GM18507 (cell line): ENCODE measurements around the gene CEBPG.

Experiments
- DNase-seq: peaks from one replicate; pipeline ENCODE4 v3.0.0; 2011; ENCODE audit warnings: low read depth; ENCODE audit not compliant: insufficient read length; ENCODE audit errors: extremely low spot score
- FAIRE-seq: peaks from 2 replicates; lab custom pipeline; 2011; peaks lifted over from hg19 to GRCh38; lab: Jason Lieb, UNC

CEBPG gene

GRCh38 chr19:33377586-33378475 lies 4.3 kb downstream of the CEBPG start:
- no peak for FAIRE-seq
- no peak for DNase-seq

GRCh38 chr19:33379151-33379829 lies 5.8 kb downstream of the CEBPG start:
- FAIRE-seq, result no peak
- no peak for DNase-seq

- no peak for FAIRE-seq
- no peak for DNase-seq
Measured at GRCh38 chr19:33381101-33381500, 7.6 kb downstream of the CEBPG start.

GRCh38 chr19:33382006-33382405 lies 8.5 kb downstream of the CEBPG start:
- DNase-seq (no peak), FAIRE-seq (no peak)

GRCh38 chr19:33382982-33383381 lies 9.5 kb downstream of the CEBPG start:
- no peak for DNase-seq
- FAIRE-seq, result no peak

GRCh38 chr19:33383720-33384292 lies 10.3 kb downstream of the CEBPG start:
- FAIRE-seq (no peak), DNase-seq (no peak)

- no peak for DNase-seq
- no peak for FAIRE-seq
Measured at GRCh38 chr19:33384983-33385382, 11.5 kb downstream of the CEBPG start.

- FAIRE-seq, result no peak
- no peak for DNase-seq
Measured at GRCh38 chr19:33385956-33386355, 12.4 kb downstream of the CEBPG start.

GRCh38 chr19:33386361-33386858 lies 12.9 kb downstream of the CEBPG start:
- FAIRE-seq, result no peak
- DNase-seq, result no peak

- DNase-seq (no peak), FAIRE-seq (no peak)
Measured at GRCh38 chr19:33387351-33388230, 14.1 kb downstream of the CEBPG start.

- DNase-seq, result no peak
- FAIRE-seq, result no peak
Measured at GRCh38 chr19:33388231-33388724, 14.8 kb downstream of the CEBPG start.

- DNase-seq (no peak), FAIRE-seq (no peak)
Measured at GRCh38 chr19:33388725-33389420, 15.4 kb downstream of the CEBPG start.

- FAIRE-seq, result no peak
- no peak for DNase-seq
Measured at GRCh38 chr19:33389421-33390100, 16.1 kb downstream of the CEBPG start.

- DNase-seq, result no peak
- FAIRE-seq, result no peak
Measured at GRCh38 chr19:33390101-33390907, 16.8 kb downstream of the CEBPG start.

GRCh38 chr19:33390908-33391630 lies 17.6 kb downstream of the CEBPG start:
- FAIRE-seq, result no peak

GRCh38 chr19:33391631-33392249 lies 18.2 kb downstream of the CEBPG start:
- no peak for FAIRE-seq
- DNase-seq, result no peak

More at GRCh38 chr19:33390908-33391630, 17.6 kb downstream of the CEBPG start:
- DNase-seq, result no peak
